GM10266 (cell line): ENCODE results near the gene ADH1C.
"Not testable (repeated sequence)": the region's sequence is repeated elsewhere in the genome, so short reads cannot be mapped to it uniquely, and the experiment has no call there.

Source experiments
- DNase-seq: peaks from one replicate; pipeline ENCODE4 v3.0.0; 2012; ENCODE audit errors: extremely low spot score
- CTCF ChIP-seq: IDR thresholded peaks from 2 replicates; pipeline ENCODE4 v1.5.1; 2012; ENCODE audit warnings: mild to moderate bottlenecking, low read depth; ENCODE audit not compliant: control insufficient read depth, insufficient read depth; ENCODE audit errors: missing control alignments

Gene ADH1C

GRCh38 chr4:99329876-99330275 is 22.7 kb downstream of the ADH1C start:
- DNase-seq: no peak
- no peak for TF ChIP-seq CTCF

DNA sequence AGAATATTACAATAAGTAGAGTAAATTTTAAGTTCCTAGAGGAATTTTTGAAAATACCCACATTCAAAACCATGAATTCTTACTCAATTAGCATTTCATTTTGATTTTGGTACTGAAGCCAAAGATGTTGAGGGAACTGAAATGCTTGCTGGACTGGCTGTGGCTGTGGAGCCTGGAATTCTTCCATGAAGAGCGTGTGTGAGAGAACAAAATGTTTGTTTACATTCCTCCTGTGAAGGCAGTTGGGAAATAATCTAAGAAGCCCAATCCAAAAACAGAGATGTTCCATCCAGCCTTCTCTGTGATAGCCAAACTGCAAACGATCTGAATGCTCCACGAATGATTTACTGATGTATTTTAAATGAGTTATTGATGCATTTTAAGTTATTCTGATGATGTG is 27.6 kb downstream of the ADH1C start:
- no peak for TF ChIP-seq CTCF
- DNase-seq: no peak

DNA sequence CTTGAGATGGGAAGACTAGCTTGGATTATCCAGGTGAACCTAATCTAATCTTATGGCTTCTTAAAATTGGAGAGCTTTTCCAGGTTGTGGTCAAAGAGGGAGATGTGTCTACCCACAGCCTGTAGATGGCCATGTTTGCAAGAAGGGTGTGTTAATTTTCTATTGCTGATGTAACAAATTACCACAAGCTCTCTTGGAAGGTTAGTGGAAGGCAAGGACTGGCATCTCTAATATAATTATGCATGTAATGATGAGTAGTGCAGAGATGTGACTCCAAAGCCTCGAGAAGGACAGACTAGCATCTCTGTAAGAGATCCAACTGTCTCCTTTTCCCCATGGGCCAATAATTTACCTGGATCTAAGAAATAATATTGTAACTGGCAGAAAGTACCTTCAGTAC is 28.2 kb downstream of the ADH1C start:
- TF ChIP-seq CTCF: no peak
- DNase-seq: no peak

- no peak for DNase-seq
- TF ChIP-seq CTCF: no peak
Measured at GRCh38 chr4:99323756-99324155, 28.8 kb downstream of the ADH1C start.

DNA sequence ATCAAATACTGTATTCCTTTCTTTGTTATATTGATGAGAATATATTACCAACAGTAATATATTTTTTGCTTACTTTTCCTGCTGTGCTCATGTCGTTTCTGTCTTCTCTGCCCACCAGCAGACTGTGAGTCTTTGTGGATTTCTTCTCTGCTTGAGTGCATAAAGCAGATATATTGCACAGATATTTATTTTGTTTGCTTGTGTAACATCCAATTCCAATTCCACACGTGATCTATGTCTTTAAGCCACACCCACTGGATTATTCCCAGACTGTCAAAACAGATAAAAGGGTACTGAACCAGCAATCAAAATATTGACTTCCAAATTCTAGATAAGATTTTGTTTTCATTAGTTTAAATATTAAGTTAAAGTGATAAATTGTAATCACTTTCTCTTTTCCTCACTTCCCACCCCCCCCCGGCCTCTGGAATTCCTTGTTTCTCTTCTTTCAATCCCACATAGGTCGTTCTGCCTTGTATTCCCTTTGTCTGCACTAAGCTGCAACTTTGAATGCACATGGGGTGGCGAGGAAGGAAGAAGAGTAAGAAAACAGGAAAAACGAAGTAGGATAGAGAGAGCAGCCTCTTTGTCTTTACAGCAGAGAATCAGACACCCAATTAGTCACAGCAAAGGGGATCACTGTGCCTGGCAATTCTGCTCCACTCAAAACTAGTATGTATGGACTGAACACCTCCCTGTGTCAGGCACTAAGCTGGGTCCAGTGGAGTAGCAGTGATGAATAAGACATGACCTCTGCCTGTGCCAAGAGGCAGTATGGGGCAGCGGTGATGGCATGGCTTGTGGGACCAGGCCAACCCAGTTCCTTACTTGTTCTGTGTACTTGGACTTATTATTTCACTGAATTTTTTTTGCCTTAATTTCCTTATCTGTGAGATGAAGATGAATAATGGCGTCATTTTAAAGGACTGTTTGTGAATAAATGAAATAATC is 31.0 kb downstream of the ADH1C start, which contains the start of gene ADH1B:
TSS of gene ADH1B (minus strand) at position 161 of the 951 bp plus-strand sequence. CDS start at position 91, 70 bp downstream.
- no peak for DNase-seq
- no peak for TF ChIP-seq CTCF

GRCh38 chr4:99317811-99318210 is 34.7 kb downstream of the ADH1C start:
- not testable (repeated sequence) for DNase-seq

GRCh38 chr4:99317354-99317753 is 35.2 kb downstream of the ADH1C start:
- no peak for TF ChIP-seq CTCF
- no peak for DNase-seq
